ENCODE results near the gene VAV2.
"Not testable (repeated sequence)": the region's sequence is repeated elsewhere in the genome, so short reads cannot be mapped to it uniquely, and the experiment has no call there.

VAV2 gene

GRCh38 chr9:133777068-133777791 lies 214.9 kb downstream of the VAV2 start:
- DNase-seq: no peak

- DNase-seq: no peak
Observed at GRCh38 chr9:133775951-133776905, 215.9 kb downstream of the VAV2 start.

GRCh38 chr9:133775291-133775690 lies 216.8 kb downstream of the VAV2 start:
- DNase-seq: no peak

GRCh38 chr9:133774799-133775198 lies 217.3 kb downstream of the VAV2 start:
- no peak for DNase-seq

- DNase-seq: no peak
Observed at GRCh38 chr9:133773889-133774655, 218.1 kb downstream of the VAV2 start.

GRCh38 chr9:133772581-133772980 lies 219.5 kb downstream of the VAV2 start:
- DNase-seq: no peak

GRCh38 chr9:133771486-133772482 lies 220.3 kb downstream of the VAV2 start:
- DNase-seq: no peak

- no peak for DNase-seq
Observed at GRCh38 chr9:133770076-133770777, 221.9 kb downstream of the VAV2 start.

- DNase-seq: no peak
Observed at GRCh38 chr9:133769511-133770075, 222.5 kb downstream of the VAV2 start.

- DNase-seq: no peak
Observed at GRCh38 chr9:133768859-133769510, 223.1 kb downstream of the VAV2 start.

GRCh38 chr9:133768371-133768858 lies 223.7 kb downstream of the VAV2 start:
- no peak for DNase-seq

- no peak for DNase-seq
Observed at GRCh38 chr9:133767625-133768024, 224.5 kb downstream of the VAV2 start.

- DNase-seq: no peak
Observed at GRCh38 chr9:133767008-133767407, 225.1 kb downstream of the VAV2 start.

- DNase-seq: not testable (repeated sequence)
Observed at GRCh38 chr9:133766234-133766633, 225.9 kb downstream of the VAV2 start.

GRCh38 chr9:133763272-133764183 lies 228.6 kb downstream of the VAV2 start:
- no peak for DNase-seq

- DNase-seq: no peak
Observed at GRCh38 chr9:133762488-133763271, 229.4 kb downstream of the VAV2 start.

- DNase-seq: no peak
Observed at GRCh38 chr9:133761641-133762248, 230.4 kb downstream of the VAV2 start.

Measured in CD4-positive, alpha-beta T cell treated with Interleukin-4 for 4 hours (primary cell).